ENCODE measurements around the gene SLC41A1. TPM values are rescaled to one million over a fixed set of nuclear protein-coding genes. Genes with fewer than 3 reads are reported as not detected.
"Not testable (repeated sequence)": the region's sequence is repeated elsewhere in the genome, so short reads cannot be mapped to it uniquely, and the experiment has no call there.

The SLC41A1 gene
- total RNA-seq, 2 donors from 2014 or later, result 26.7 to 64.1 TPM

DNA sequence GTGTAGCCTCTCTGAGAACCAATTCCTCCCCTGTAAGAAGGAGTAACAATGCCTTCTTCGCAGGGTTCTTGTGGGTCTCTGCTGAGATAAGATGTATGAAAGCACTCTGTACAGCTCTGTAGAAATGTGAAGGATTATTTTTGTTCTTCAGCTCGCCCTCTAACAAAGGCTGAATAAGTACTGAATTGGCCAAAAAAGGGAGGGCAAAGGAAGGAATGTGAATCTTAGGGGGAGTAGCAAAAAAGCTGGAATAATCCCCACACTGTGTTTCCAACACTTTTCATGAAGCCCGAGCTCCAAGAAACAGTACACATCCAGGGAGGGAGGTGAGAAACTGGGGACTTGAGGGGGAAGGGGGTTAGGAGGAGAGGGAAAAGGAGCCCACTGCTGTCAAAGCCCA, 14.0 kb upstream of the SLC41A1 start:
- TF ChIP-seq, protein P1, sequence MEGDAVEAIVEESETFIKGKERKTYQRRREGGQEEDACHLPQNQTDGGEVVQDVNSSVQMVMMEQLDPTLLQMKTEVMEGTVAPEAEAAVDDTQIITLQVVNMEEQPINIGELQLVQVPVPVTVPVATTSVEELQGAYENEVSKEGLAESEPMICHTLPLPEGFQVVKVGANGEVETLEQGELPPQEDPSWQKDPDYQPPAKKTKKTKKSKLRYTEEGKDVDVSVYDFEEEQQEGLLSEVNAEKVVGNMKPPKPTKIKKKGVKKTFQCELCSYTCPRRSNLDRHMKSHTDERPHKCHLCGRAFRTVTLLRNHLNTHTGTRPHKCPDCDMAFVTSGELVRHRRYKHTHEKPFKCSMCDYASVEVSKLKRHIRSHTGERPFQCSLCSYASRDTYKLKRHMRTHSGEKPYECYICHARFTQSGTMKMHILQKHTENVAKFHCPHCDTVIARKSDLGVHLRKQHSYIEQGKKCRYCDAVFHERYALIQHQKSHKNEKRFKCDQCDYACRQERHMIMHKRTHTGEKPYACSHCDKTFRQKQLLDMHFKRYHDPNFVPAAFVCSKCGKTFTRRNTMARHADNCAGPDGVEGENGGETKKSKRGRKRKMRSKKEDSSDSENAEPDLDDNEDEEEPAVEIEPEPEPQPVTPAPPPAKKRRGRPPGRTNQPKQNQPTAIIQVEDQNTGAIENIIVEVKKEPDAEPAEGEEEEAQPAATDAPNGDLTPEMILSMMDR (IDR thresholded peaks at IDR 0.05), result no peak
- Histone ChIP-seq H3K4me3 (no peak overlapping the region), H3K4me1 (ENCODE audit: control insufficient read depth in 1 of 2, low read depth in 2 of 2) (peaks cover 3 to 20% of the 10 kb centered on the region in 2 donors), H3K27me3 (replicated peaks; ENCODE audit: insufficient read depth) (no peaks in the 10 kb centered on the region), H3K36me3 (no peaks in the 10 kb centered on the region), H3K9me3 (no peaks in the 10 kb centered on the region), H3K27ac (no peak overlapping the region)
- DNase-seq (ENCODE audit: low spot score), result no peak
- ATAC-seq (ENCODE audit: insufficient number of reproducible peaks, low FRiP score, low read depth), result no peak

DNA sequence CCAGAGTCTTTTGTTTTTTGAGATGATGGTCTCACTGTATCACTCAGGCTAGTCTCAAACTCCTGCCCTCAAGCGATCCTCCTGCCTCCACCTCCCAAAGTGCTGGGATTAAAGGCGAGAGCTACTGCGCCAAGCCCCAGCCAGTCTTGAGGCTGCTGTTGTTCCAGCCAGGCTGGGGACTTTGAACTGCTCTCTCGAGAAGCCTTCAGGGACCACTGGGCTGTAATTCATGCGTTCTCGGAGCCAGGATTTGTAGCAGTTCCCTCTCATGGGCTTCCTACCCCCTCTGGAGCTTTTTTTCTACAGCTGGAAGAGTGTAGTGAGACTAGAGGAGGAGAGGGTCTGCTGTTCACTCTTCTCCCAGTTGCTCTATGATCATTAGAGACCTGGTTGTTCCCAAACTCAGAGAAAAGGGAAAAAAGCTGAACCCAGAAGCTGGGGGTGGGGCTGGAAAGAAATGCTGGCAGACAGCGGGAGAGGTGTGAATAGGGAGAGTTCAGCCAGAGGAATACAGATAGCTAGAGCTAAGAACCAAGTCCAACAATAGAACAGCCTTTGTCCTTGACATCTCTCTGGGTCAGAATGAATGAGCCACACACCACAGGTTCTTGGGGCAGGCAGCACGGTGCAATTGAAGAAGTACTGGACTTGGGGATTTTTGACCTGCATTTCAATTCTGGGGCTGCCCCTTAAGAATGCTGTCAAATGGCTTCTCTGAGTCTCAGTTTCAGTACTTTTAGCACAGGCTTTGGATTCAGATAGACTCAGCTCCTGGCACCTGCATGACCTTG, 13.2 kb upstream of the SLC41A1 start:
- Histone ChIP-seq H3K9me3 (no peaks in the 10 kb centered on the region), H3K4me1 (ENCODE audit: control insufficient read depth in 1 of 2, low read depth in 2 of 2) (peaks cover 3 to 20% of the 10 kb centered on the region in 2 donors), H3K36me3 (no peaks in the 10 kb centered on the region), H3K27ac (no peak overlapping the region), H3K27me3 (replicated peaks; ENCODE audit: insufficient read depth) (no peaks in the 10 kb centered on the region), H3K4me3 (no peak overlapping the region)
- no peak for DNase-seq (ENCODE audit: low spot score)
- no peak for ATAC-seq (ENCODE audit: insufficient number of reproducible peaks, low FRiP score, low read depth)
- TF ChIP-seq, protein P1 (IDR thresholded peaks at IDR 0.05), result no peak

DNA sequence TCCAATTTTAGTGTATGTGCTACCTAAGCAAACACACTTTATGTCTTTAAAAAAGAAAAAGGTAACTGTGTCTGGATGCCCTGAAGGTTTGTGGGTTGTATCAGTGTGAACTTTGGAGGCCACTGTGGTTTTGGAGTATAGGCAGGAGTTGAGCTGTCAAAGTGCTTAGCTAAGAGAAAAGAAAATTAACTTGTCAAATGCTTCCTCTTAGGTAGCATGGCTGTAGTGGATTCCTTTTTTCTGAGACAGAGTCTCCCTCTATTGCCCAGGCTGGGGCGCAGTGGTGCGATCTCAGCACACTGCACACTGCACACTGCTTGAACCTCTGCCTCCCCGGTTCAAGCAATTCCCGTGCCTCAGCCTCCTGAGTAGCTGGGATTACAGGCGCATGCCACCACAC, 11.2 kb upstream of the SLC41A1 start:
- TF ChIP-seq, protein P1 (IDR thresholded peaks at IDR 0.05), result no peak
- no peak overlapping the region for H3K27ac ChIP-seq

GRCh38 chr1:205823260-205823659, 10.3 kb upstream of the SLC41A1 start:
- not testable (repeated sequence) for H3K27ac ChIP-seq; ATAC-seq (ENCODE audit: insufficient number of reproducible peaks, low FRiP score, low read depth); H3K9me3 ChIP-seq; H3K36me3 ChIP-seq; H3K27me3 ChIP-seq (replicated peaks; ENCODE audit: insufficient read depth); DNase-seq (ENCODE audit: low spot score); H3K4me3 ChIP-seq
- H3K4me1 ChIP-seq (ENCODE audit: control insufficient read depth in 1 of 2, low read depth in 2 of 2), result peaks cover 3 to 20% of the 10 kb centered on the region in 2 donors

More for the DNA sequence above, 11.2 kb upstream of the SLC41A1 start:
- no peaks in the 10 kb centered on the region for H3K36me3 ChIP-seq
- ATAC-seq (ENCODE audit: insufficient number of reproducible peaks, low FRiP score, low read depth) (no peak), DNase-seq (ENCODE audit: low spot score) (no peak)
- peaks cover 3 to 20% of the 10 kb centered on the region in 2 donors for H3K4me1 ChIP-seq (ENCODE audit: control insufficient read depth in 1 of 2, low read depth in 2 of 2)
- no peaks in the 10 kb centered on the region for H3K9me3 ChIP-seq
- no peaks in the 10 kb centered on the region for H3K27me3 ChIP-seq (replicated peaks; ENCODE audit: insufficient read depth)
- H3K4me3 ChIP-seq, result no peak overlapping the region

DNA sequence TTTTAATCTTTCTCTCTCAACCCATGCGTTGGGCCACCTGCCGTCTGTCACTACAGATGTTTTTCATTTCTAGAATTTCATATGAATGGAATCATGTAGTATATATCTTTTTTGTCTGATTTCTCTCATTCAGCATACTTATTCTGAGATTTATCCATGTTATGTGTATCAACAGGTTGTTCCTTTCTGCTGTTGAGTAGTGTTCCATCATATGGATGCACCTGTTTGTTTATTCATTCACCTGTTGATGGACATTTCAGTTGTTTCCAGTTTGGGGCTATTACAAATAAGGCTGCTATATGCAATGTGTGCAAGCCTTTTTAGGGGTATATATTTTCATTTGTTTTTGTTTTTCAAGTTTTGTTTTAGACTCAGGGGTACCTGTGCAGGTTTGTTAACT, 9.4 kb upstream of the SLC41A1 start:
- Histone ChIP-seq H3K27ac (no peak overlapping the region), H3K9me3 (no peaks in the 10 kb centered on the region), H3K4me1 (ENCODE audit: control insufficient read depth in 1 of 2, low read depth in 2 of 2) (peaks cover 1 to 16% of the 10 kb centered on the region in 2 donors), H3K36me3 (no peaks in the 10 kb centered on the region), H3K4me3 (no peak overlapping the region), H3K27me3 (replicated peaks; ENCODE audit: insufficient read depth) (no peaks in the 10 kb centered on the region)
- DNase-seq (ENCODE audit: low spot score), result no peak
- ATAC-seq (ENCODE audit: insufficient number of reproducible peaks, low FRiP score, low read depth), result no peak
- TF ChIP-seq, protein P1 (IDR thresholded peaks at IDR 0.05), result no peak
